CD14-positive monocyte (primary cell): ENCODE results near the gene BAZ2B. TPM values are rescaled to one million over a fixed set of nuclear protein-coding genes. Genes with fewer than 3 reads are reported as not detected.

Source experiments
- DNase-seq, 3 donors: peaks; one replicate each; pipeline ENCODE4 v3.0.0-alpha.2; 2011 to 2022
- H2AFZ ChIP-seq: 2 replicates; pipeline ENCODE4 v1.6.0; 2012; ENCODE audit warnings: mild to moderate bottlenecking, low read depth, low read length, inconsistent platforms; ENCODE audit not compliant: insufficient read depth, poor library complexity, severe bottlenecking
- H3K27ac ChIP-seq, 2 donors: 1 replicate in 1 of 2; 2 replicates in 1 of 2; pipeline ENCODE4 v1.5.1; 2012 to 2013; ENCODE audit warnings: low read length in 2 of 2, control low read depth in 1 of 2, inconsistent platforms in 1 of 2, low read depth in 1 of 2, mild to moderate bottlenecking in 1 of 2
- H3K27me3 ChIP-seq, 2 donors: one replicate each; pipeline versions ENCODE4 v1.6.0 to v1.6.1; 2011 to 2013; ENCODE audit warnings: low read length in 2 of 2; ENCODE audit not compliant: control insufficient read depth in 2 of 2, insufficient read depth in 2 of 2
- H3K36me3 ChIP-seq, 2 donors: replicated peaks in 1 of 2; 1 replicate in 1 of 2; 2 replicates in 1 of 2; pipeline versions ENCODE4 v1.5.1 to v1.6.1; 2012 to 2013; ENCODE audit warnings: low read length in 2 of 2, control low read depth in 1 of 2, inconsistent platforms in 1 of 2, mild to moderate bottlenecking in 1 of 2; ENCODE audit not compliant: insufficient read depth in 2 of 2, control insufficient read depth in 1 of 2
- H3K4me1 ChIP-seq, 2 donors: 1 replicate in 1 of 2; 2 replicates in 1 of 2; pipeline versions ENCODE4 v1.5.1 to v1.6.1; 2012 to 2013; ENCODE audit warnings: low read length in 2 of 2, control low read depth in 1 of 2, inconsistent platforms in 1 of 2, mild to moderate bottlenecking in 1 of 2, moderate library complexity in 1 of 2; ENCODE audit not compliant: insufficient read depth in 2 of 2, control insufficient read depth in 1 of 2
- H3K4me2 ChIP-seq: replicated peaks from 2 replicates; pipeline ENCODE3; 2012; ENCODE audit warnings: low read length, moderate library complexity, mild to moderate bottlenecking; ENCODE audit not compliant: poor library complexity, severe bottlenecking; ENCODE audit errors: extremely low read depth
- H3K4me3 ChIP-seq, 3 experiments: fragments of 200-600 bp in 1 of 3; sonication (generic) in 1 of 3; replicated peaks in 1 of 3; 1 replicate in 2 of 3; 2 replicates in 1 of 3; pipeline ENCODE4 v1.5.1; 2011 to 2013; ENCODE audit warnings: low read length in 3 of 3, mild to moderate bottlenecking in 3 of 3, control low read depth in 2 of 3, low read depth in 2 of 3, inconsistent platforms in 1 of 3, moderate library complexity in 1 of 3
- H3K79me2 ChIP-seq: 2 replicates; pipeline ENCODE4 v1.6.0; 2012; ENCODE audit warnings: mild to moderate bottlenecking, control low read depth, inconsistent platforms, low read length, moderate library complexity; ENCODE audit not compliant: insufficient read depth
- H3K9ac ChIP-seq: 2 replicates; pipeline ENCODE4 v1.6.0; 2017; ENCODE audit warnings: low read length, mild to moderate bottlenecking; ENCODE audit not compliant: insufficient read depth, poor library complexity, severe bottlenecking
- H3K9me3 ChIP-seq, 2 donors: replicated peaks in 1 of 2; 1 replicate in 1 of 2; 2 replicates in 1 of 2; pipeline versions ENCODE4 v1.5.1 to v1.6.1; 2012 to 2013; ENCODE audit warnings: low read length in 2 of 2, control low read depth in 1 of 2; ENCODE audit not compliant: control insufficient read depth in 1 of 2, insufficient read depth in 1 of 2
- H4K20me1 ChIP-seq: 2 replicates; pipeline ENCODE4 v1.6.0; 2012; ENCODE audit warnings: mild to moderate bottlenecking, low read length, control low read depth, moderate library complexity; ENCODE audit not compliant: insufficient read depth
- H3K27ac Mint-ChIP-seq, 7 donors: one replicate each; pipeline ENCODE4 v1.8.0; 2020; ENCODE audit warnings: mild to moderate bottlenecking in 7 of 7, mixed read lengths in 7 of 7, moderate library complexity in 6 of 7, inconsistent platforms in 2 of 7
- H3K27me3 Mint-ChIP-seq, 3 donors: one replicate each; pipeline ENCODE4 v1.8.0; 2021 to 2022; ENCODE audit warnings: low read depth in 3 of 3, mild to moderate bottlenecking in 3 of 3, mixed read lengths in 3 of 3, moderate library complexity in 3 of 3, inconsistent platforms in 1 of 3
- H3K36me3 Mint-ChIP-seq, 2 donors: one replicate each; pipeline ENCODE4 v1.8.0; 2020; ENCODE audit warnings: mixed read lengths in 2 of 2, inconsistent platforms in 1 of 2, mild to moderate bottlenecking in 1 of 2
- H3K4me1 Mint-ChIP-seq: one replicate; pipeline ENCODE4 v1.8.0; 2020; ENCODE audit warnings: mild to moderate bottlenecking, mixed read lengths
- H3K4me3 Mint-ChIP-seq, 2 donors: one replicate each; pipeline ENCODE4 v1.8.0; 2020; ENCODE audit warnings: mild to moderate bottlenecking in 2 of 2, mixed read lengths in 2 of 2, moderate library complexity in 1 of 2
- H3K9me3 Mint-ChIP-seq, 7 donors: one replicate each; pipeline ENCODE4 v1.8.0; 2020 to 2022; ENCODE audit warnings: mixed read lengths in 7 of 7, mild to moderate bottlenecking in 6 of 7, moderate library complexity in 6 of 7, inconsistent platforms in 2 of 7
- WGBS: methylation state at CpG from one replicate; pipeline ENCODE4 v1.1.5; 2013; ENCODE audit warnings: missing lambda C conversion rate; ENCODE audit not compliant: insufficient coverage; 5-methylcytosine and 5-hydroxymethylcytosine counted together
- intact Hi-C, 2 donors: fragments of 100-400 bp; cut with micrococcal nuclease; formaldehyde crosslinking; loops; one replicate each; pipeline versions ENCODE4 v1.15.0 to v1.15.1; 2023
- polyA plus RNA-seq, 3 donors: library from polyadenylated mRNA; depleted of rRNA in 1 of 3; unstranded in 2 of 3; stranded (reverse) in 1 of 3; fragments of 300-500 nt in 2 of 3; fragments of >200 nt in 1 of 3; fragmentation: Illumina TruSeq in 2 of 3; gene quantifications; 1 replicate in 2 of 3; 2 replicates in 1 of 3; pipeline ENCODE4 v1.2.3, GENCODE V29; 2012 to 2021
- TF ChIP-seq, protein P1 (sequence below): fragments of 200-600 bp; IDR thresholded peaks from one replicate; pipeline ENCODE4 v1.8.0; 2022; ENCODE audit warnings: antibody characterized with exemption, mild to moderate bottlenecking

Gene BAZ2B
- polyA plus RNA-seq, 3 donors: 12.9 to 34.2 (median 31.6) TPM

DNA sequence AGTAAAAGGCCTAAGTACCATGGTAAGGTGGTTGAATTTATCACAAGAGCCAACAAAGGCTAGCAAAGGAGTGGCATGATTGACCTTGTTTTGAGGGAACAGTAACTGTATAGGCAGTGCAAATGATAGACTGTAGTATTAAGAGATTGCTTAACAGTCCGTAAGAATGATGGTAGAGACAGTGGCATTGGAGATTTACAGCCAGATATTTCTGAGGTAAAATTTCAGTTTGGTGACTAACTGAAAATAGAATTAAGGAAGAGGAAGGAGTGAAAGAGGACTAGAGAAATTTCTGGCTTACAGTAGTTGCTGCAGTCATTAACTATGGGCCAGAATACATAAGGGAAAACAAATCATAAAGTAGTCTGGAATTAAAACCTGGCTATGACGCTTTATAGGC is 4.4 kb upstream of the BAZ2B start:
- Mint-ChIP-seq H3K9me3 (peaks cover 0 to 3% (median 0%) of the 10 kb centered on the region in 7 donors), H3K4me3 (no peak overlapping the region), H3K4me1 (peaks cover 45% of the 10 kb centered on the region), H3K36me3 (no peaks in the 10 kb centered on the region), H3K27me3 (no peaks in the 10 kb centered on the region), H3K27ac (peak overlapping the region in 6 of 7 donors; percentile 9 to 73 (median 34))
- DNase-seq: peak in 2 of 3 donors; percentile 10 to 37
- intact Hi-C loops: loop anchor here in 1 of 2 donors (10.0 kb wide), 1 partner anchor 94 kb away; the partner anchor contains the start of gene MARCHF7
- Histone ChIP-seq H3K9ac (no peak overlapping the region), H3K27me3 (no peaks in the 10 kb centered on the region), H2AFZ (no peak overlapping the region), H3K4me1 (peaks cover 20 to 34% of the 10 kb centered on the region in 2 donors), H4K20me1 (no peaks in the 10 kb centered on the region), H3K9me3 (no peaks in the 10 kb centered on the region), H3K4me2 (no peak overlapping the region), H3K27ac (peak overlapping the region in 1 of 2 donors; percentile 49), H3K4me3 (no peak overlapping the region), H3K36me3 (no peaks in the 10 kb centered on the region), H3K79me2 (peaks cover 38% of the 10 kb centered on the region)
- TF ChIP-seq, protein P1, sequence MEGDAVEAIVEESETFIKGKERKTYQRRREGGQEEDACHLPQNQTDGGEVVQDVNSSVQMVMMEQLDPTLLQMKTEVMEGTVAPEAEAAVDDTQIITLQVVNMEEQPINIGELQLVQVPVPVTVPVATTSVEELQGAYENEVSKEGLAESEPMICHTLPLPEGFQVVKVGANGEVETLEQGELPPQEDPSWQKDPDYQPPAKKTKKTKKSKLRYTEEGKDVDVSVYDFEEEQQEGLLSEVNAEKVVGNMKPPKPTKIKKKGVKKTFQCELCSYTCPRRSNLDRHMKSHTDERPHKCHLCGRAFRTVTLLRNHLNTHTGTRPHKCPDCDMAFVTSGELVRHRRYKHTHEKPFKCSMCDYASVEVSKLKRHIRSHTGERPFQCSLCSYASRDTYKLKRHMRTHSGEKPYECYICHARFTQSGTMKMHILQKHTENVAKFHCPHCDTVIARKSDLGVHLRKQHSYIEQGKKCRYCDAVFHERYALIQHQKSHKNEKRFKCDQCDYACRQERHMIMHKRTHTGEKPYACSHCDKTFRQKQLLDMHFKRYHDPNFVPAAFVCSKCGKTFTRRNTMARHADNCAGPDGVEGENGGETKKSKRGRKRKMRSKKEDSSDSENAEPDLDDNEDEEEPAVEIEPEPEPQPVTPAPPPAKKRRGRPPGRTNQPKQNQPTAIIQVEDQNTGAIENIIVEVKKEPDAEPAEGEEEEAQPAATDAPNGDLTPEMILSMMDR: no peak
- WGBS: 17% methylated on average over 1 of the region's 2 CpGs

DNA sequence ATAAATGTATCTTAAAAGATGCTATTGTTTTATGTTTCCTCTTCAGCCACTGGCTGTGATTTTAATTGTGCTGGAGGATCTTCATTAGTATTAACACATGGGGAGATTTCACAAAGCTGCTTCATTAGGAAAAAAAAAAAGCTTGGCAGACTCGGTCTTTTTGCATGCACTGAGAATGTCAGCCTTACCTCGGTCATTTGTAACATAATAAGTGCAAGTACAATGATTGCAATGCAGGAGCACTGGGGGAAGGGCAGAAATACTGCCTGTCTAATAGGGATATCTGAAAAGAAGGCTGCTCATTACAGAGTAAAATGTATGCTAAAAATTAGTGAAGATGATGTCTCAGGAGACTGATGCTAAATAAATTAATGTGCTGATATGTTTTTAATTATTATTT is 1.3 kb upstream of the BAZ2B start:
- Mint-ChIP-seq H3K27ac (peak overlapping the region in 1 of 7 donors; percentile 10), H3K36me3 (no peaks in the 10 kb centered on the region), H3K27me3 (no peaks in the 10 kb centered on the region), H3K9me3 (peaks cover 0 to 3% (median 0%) of the 10 kb centered on the region in 7 donors), H3K4me3 (peak overlapping the region in 1 of 2 donors; percentile 18), H3K4me1 (peaks cover 46% of the 10 kb centered on the region)
- no peak for DNase-seq
- H3K4me1 ChIP-seq: peaks cover 21 to 50% of the 10 kb centered on the region in 2 donors
- no peaks in the 10 kb centered on the region for H3K9me3 ChIP-seq
- H2AFZ ChIP-seq: no peak overlapping the region
- peak overlapping the region in 1 of 3 experiments; percentile 92 for H3K4me3 ChIP-seq
- no peak overlapping the region for H3K9ac ChIP-seq
- TF ChIP-seq, protein P1: no peak
- H3K27me3 ChIP-seq: no peaks in the 10 kb centered on the region
- H3K27ac ChIP-seq: no peak overlapping the region
- H3K79me2 ChIP-seq: peaks cover 64% of the 10 kb centered on the region
- no peaks in the 10 kb centered on the region for H4K20me1 ChIP-seq
- H3K36me3 ChIP-seq: no peaks in the 10 kb centered on the region
- intact Hi-C loops: no loop called here
- H3K4me2 ChIP-seq: peak overlapping the region; percentile 13
- WGBS: 29% methylated on average over 1 of the region's 2 CpGs
